ENCODE data around the gene TOMM22. TPM values are rescaled to one million over a fixed set of nuclear protein-coding genes. Genes with fewer than 3 reads are reported as not detected.

TOMM22 gene
- total RNA-seq, 1 donor from 2014 or later, result 33.5 TPM

DNA sequence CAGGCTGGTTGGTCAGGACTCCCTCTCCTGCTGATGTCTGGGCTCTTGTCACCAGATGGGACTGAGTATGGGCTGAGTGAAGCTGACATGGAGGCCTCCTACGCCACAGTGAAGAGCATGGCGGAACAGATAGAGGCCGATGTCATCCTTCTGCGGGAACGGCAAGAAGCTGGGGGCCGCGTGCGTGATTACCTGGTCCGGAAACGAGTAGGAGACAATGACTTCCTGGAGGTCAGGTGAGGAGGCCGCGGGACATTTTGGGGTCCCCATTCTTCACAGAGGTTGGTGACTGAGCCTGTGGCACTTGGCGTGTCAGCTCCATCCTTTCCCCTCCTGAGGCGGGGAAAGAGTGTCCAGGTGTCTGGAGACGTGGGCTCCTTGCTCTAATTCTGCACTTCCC is 34.1 kb downstream of the TOMM22 start:
- DNase-seq, result no peak

- DNase-seq, result no peak
Observed at GRCh38 chr22:38716271-38716670, 34.5 kb downstream of the TOMM22 start.

- DNase-seq, result no peak
Observed at GRCh38 chr22:38716826-38717225, 35.1 kb downstream of the TOMM22 start.

GRCh38 chr22:38717244-38717643 is 35.5 kb downstream of the TOMM22 start:
- no peak for DNase-seq

DNA sequence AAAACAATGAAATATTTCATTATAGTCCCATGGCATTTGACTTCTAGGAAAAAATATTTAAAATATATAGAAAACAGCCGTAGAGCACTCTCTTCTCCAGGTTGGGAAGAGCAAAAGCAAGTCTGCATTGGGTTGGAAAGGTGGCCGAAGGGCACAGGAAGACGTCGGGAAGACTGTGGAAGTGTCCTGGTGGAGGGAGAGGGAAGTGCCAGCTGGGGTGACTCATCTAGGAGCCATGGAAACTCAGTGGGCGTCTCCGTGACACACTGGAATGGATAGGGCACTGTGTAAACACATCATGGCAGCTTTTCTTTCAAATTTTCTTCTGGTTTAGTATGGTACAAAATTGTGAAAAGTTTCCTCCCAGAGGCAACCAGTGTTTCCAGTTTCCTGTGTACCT is 36.7 kb downstream of the TOMM22 start:
- no peak for DNase-seq

- DNase-seq, result no peak
Observed at GRCh38 chr22:38719196-38719595, 37.4 kb downstream of the TOMM22 start.

- no peak for DNase-seq
Observed at GRCh38 chr22:38720350-38720749, 38.6 kb downstream of the TOMM22 start.

- no peak for DNase-seq
Observed at GRCh38 chr22:38721551-38721950, 39.8 kb downstream of the TOMM22 start.

GRCh38 chr22:38724176-38724575 is 42.4 kb downstream of the TOMM22 start:
- no peak for DNase-seq

DNA sequence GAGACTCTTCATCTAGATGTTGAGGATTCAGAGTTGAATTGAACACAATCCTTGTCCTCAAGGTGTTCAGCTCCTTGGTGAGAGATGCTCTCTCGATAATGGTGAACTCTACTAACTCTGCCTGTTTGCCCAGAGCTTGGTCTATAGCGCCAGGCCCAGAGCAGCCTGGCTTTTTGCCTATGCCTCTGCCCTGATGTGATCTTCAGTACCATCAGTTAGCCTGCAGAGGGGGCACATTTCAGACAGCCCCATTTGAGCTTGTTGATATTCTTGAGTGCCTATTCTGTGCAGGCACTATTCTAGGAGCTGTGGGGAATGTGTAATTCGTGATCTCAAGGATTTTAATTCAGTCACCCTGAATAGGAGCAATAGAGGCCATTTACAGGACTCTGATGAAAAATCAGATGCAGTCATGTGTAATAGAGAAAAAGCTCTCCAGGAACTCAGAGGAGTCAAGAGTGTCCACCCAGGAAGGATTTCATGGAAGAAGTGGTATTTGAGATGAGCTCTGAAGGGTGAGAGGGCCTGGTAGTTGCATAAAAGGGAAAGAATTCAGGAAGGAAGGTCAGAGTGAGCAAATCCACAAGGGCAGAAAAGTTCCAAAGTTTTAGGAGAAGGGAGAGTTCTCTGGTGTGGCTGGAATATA is 43.3 kb downstream of the TOMM22 start:
- no peak for DNase-seq

GRCh38 chr22:38725900-38726655 is 44.3 kb downstream of the TOMM22 start:
- no peak for DNase-seq

DNA sequence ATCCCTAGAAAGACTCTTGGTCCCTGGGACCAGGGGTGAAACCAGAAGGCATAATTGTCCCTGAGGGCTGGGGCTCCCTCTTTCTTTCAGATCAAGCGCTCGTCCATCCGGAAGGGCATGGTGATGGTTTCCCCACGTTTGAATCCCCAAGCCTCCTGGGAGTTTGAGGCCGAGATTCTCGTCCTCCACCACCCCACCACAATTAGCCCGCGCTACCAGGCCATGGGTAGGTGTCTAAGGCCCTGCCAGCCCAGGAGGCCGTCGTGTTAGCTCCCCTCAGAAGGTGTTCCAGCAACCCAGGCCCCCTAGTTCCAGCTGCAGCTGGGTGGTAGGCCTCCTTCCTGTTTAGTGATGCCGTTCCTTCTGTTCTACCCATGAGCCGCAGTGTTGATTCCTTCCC is 45.4 kb downstream of the TOMM22 start:
- DNase-seq, result no peak

DNA sequence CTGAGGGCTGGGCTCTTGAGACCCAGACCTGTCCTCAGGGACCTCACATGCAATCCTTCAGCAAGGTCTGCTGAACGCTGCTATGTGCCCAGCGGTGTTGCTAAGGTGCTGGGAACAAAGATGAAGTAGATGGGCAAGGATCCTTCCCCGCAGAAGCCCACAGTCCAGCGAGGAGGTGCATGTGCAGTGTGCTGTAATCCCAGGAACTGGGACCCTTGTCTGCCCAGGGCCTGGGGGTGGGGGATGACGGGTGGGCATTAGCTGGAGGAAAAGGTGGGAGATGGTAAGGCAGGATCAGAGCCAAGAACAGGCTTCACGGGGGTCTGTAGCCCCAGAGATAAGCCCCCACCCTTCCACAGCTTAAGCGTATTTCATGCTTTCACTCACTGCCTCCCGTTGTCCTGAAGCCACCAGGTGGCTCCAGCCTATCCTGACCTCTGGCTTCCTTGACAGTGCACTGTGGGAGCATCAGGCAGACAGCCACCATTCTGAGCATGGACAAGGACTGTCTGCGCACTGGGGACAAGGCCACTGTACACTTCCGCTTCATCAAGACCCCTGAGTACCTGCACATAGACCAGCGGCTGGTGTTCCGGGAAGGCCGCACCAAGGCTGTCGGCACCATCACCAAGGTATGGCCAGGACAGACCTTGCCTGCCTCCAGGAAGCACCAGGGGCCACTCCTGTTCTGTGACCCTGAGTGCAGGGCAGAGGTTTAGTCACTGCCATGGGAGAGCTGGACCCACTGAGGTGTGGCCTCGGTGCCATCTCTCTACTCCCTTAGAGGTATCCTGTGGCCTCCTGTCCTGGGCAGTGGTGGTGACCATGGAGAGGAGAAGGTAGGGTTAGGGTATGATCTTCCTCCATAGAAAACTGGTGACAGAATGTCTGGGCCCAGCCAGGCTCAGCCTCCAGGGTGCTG is 46.0 kb downstream of the TOMM22 start:
- DNase-seq, result no peak

DNA sequence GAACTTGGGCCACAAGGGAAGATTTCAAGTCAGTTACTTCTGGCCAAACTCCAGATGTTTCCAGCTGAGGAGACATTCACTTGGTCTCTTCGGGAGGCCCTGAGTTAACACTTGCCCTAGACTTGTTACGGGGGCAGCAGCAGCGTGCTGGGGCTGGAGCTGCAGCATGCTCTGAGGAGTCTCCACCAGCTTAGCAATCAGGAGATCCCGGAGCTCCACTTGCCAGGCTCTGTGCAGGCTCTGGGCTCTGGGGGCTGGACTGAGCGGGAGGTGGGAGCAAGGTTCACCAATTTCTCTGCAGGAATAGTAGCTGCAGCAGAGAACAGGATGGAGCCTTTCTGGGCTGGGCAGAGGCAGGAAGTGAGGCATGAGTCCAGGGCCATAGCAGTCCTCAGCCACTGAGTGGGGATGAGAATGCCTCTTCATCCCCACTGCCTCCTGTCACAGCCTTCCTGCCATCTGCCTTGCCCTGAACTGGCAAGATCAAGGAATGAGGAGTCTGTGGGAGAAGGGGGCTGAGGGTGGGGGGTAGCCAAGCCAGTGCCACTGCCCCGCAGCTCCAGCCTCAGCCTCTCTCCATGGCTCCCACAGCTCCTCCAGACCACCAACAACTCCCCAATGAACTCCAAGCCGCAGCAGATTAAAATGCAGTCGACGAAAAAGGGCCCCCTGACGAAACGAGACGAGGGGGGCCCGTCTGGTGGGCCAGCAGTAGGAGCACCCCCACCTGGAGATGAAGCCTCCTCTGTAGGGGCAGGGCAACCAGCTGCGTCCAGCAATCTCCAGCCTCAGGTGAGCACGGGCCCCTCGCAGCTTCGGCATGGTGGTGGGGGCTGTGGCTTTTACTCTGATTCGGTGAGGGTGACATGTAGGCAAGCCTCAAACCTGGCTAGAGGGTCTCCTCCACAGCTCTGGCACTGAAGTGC is 47.4 kb downstream of the TOMM22 start:
- DNase-seq, result no peak

DNA sequence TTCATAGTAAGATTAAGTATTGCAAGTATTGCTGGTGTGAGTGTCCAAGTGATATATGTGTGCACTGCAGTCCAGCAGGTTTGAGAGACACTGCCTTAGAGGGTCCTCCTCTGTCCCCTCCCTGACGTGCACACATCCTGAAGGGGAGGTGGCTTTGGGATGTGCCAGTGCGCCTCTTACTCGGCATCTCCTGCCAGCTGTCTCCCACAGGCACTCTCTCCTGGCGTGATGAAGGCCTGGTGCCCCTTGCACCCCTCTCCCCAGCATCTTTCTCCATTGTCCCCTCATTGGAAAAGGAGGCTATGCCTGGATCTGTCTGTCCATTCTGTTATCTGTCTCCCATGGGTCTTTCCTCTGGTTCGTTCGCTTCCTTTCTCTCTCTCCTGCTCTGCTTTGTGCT is 48.2 kb downstream of the TOMM22 start:
- no peak for DNase-seq

DNA sequence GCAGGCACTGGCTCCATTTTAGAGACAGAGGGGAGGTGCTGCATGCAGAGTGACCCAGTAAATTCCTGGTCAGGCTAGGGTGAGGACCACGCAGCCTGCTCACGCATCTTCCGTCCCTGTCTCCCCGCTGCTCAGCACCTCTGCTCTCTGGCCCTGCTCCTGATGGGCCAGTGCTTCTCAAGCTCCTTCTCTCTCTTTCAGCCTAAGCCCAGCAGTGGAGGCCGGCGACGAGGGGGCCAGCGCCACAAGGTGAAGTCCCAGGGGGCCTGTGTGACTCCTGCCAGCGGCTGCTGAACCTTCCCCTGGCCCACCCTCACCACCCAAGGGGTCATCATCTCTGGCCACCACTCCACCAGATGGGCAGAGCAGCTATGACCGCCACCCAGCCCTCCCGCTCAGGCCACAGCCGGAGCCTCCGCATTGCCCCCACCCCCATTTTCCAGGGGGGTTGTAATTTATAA is 48.7 kb downstream of the TOMM22 start:
- DNase-seq, result no peak

DNA sequence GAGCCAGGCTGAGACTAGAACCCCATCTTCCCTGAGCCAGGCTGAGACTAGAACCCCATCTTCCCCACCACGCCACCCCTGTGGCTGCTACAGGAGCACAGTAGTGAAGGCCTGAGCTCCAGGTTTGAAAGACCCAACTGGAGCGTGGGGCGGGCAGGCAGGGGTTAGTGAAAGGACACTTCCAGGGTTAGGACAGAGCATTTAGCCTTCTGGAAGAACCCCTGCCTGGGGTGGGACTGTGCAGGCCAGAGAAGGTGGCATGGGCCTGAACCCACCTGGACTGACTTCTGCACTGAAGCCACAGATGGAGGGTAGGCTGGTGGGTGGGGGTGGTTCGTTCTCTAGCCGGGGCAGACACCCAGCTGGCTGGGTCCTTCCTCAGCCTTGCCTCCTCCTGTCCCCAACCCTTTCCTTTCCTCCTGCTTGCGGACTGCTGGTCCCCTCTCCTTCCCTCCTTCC is 50.0 kb downstream of the TOMM22 start:
- DNase-seq, result no peak

GRCh38 chr22:38732251-38732815 is 50.6 kb downstream of the TOMM22 start:
- DNase-seq, result no peak

DNA sequence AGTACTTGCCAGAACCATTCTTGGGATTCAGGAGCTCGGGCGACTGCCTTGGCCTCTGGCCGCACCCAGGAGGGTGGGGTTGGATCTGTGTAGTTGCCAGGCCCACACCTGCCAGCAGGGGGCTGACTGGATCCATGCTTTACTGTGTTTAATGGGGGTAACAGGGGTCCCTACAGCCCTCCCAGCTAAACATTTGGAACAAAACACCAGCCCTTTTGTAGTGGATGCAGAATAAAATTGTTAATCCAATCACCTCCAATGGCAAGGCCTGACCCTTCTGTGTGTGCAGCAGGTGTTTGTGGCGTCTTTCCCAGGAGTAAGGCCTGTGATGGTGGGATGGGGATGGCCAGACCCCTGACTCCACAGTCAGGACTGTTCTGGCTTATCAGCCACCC is 51.6 kb downstream of the TOMM22 start:
- DNase-seq, result no peak

- no peak for DNase-seq
Observed at GRCh38 chr22:38733724-38734381, 52.1 kb downstream of the TOMM22 start.
